ENCODE data around the gene TOPAZ1. TPM values are rescaled to one million over a fixed set of nuclear protein-coding genes. Genes with fewer than 3 reads are reported as not detected.

TOPAZ1 gene
- polyA plus RNA-seq, 2 of the 4 experiments (the other 2 are of a cell fraction): not detected

DNA sequence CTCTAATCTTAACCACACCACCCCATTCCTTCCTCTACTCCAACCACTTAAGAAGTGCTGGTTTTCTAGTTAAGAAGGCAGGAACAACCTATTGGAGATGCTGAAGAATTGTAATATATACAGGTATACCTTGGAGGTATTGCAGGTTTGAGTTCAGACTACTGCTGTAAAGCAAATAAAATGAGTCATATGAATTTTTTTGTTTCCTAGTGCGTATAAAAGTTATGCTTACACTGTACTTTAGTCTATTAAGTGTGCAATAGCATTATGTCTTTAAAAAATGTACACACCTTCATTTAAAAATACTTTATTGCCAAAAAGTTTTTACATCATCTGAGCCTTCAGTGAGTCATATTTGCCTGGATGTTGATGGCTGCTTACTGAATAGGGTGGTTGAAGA is 22.5 kb downstream of the TOPAZ1 start:
- H3K4me2 ChIP-seq: no peak overlapping the region
- no peak overlapping the region for H3K4me3 ChIP-seq
- FAIRE-seq (no peak), ATAC-seq (no peak), DNase-seq (ENCODE audit: low read depth in 1 of 2, low spot score in 1 of 2) (no peak)
- 0% methylated on average over 1 of the region's 1 CpG for WGBS (ENCODE audit: missing lambda C conversion rate)
- CTCF ChIA-PET: no interaction called here
- H3K4me1 ChIP-seq: no peaks in the 10 kb centered on the region
- POLR2A ChIA-PET: no interaction called here
- no peaks in the 10 kb centered on the region; the same call in 2 of the 3 replicates for H3K9me3 ChIP-seq
- no peak overlapping the region for H3K27ac ChIP-seq
- TF ChIP-seq RCOR1 (IDR thresholded peaks at IDR 0.05; ENCODE audit: low read depth, low read length) (no peak), USF2 (IDR thresholded peaks at IDR 0.05) (no peak), PBX3 (IDR thresholded peaks at IDR 0.05) (no peak), FOXS1 (CRISPR knock-in tag; IDR thresholded peaks at IDR 0.05) (no peak), CEBPB (IDR thresholded peaks at IDR 0.05) (no peak), MAFK (IDR thresholded peaks at IDR 0.05; ENCODE audit: partially characterized antibody) (no peak), NPAS2 (CRISPR knock-in tag; IDR thresholded peaks at IDR 0.05; ENCODE audit: borderline replicate concordance) (no peak)
- TF ChIP-seq, protein P1, sequence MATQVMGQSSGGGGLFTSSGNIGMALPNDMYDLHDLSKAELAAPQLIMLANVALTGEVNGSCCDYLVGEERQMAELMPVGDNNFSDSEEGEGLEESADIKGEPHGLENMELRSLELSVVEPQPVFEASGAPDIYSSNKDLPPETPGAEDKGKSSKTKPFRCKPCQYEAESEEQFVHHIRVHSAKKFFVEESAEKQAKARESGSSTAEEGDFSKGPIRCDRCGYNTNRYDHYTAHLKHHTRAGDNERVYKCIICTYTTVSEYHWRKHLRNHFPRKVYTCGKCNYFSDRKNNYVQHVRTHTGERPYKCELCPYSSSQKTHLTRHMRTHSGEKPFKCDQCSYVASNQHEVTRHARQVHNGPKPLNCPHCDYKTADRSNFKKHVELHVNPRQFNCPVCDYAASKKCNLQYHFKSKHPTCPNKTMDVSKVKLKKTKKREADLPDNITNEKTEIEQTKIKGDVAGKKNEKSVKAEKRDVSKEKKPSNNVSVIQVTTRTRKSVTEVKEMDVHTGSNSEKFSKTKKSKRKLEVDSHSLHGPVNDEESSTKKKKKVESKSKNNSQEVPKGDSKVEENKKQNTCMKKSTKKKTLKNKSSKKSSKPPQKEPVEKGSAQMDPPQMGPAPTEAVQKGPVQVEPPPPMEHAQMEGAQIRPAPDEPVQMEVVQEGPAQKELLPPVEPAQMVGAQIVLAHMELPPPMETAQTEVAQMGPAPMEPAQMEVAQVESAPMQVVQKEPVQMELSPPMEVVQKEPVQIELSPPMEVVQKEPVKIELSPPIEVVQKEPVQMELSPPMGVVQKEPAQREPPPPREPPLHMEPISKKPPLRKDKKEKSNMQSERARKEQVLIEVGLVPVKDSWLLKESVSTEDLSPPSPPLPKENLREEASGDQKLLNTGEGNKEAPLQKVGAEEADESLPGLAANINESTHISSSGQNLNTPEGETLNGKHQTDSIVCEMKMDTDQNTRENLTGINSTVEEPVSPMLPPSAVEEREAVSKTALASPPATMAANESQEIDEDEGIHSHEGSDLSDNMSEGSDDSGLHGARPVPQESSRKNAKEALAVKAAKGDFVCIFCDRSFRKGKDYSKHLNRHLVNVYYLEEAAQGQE (IDR thresholded peaks at IDR 0.05): no peak

DNA sequence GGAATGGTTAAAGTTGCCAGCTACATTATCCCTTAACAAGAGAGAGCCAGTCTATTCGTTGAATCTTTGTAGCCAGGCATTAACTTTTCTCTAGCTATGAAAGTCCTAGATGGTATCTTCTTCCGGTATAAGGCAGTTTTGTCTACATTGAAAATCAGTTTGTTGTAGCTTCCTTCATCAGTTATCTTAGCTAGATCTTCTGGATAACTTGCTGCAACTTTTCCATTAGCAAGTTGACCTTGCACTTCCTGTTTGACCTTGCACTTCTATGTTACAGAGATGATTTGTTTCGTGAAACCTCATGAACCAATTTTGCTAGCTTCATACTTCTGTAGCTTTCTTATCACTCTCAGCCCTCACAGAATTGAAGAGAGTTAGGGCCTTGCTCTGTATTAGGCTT is 24.1 kb downstream of the TOPAZ1 start:
- POLR2A ChIA-PET: no interaction called here
- CTCF ChIA-PET: no interaction called here
- FAIRE-seq (no peak), ATAC-seq (no peak), DNase-seq (ENCODE audit: low read depth in 1 of 2, low spot score in 1 of 2) (no peak)
- Histone ChIP-seq H3K4me1 (no peaks in the 10 kb centered on the region), H3K27ac (no peak overlapping the region), H3K4me3 (no peak overlapping the region), H3K9me3 (no peaks in the 10 kb centered on the region; the same call in 2 of the 3 replicates), H3K4me2 (no peak overlapping the region)
- no peak for TF ChIP-seq ZNF302 (CRISPR knock-in tag; IDR thresholded peaks at IDR 0.05)
- no peak for TF ChIP-seq JUNB (IDR thresholded peaks at IDR 0.05)
- no peak for TF ChIP-seq CBX8 (IDR thresholded peaks at IDR 0.05)
- 51% methylated on average over 3 of the region's 3 CpGs for WGBS (ENCODE audit: missing lambda C conversion rate)

- Histone ChIP-seq H3K4me3 (no peak overlapping the region), H3K4me2 (no peak overlapping the region), H3K4me1 (no peaks in the 10 kb centered on the region), H3K27ac (no peak overlapping the region), H3K9me3 (no peaks in the 10 kb centered on the region)
- ChIA-PET POLR2A (no interaction called here), CTCF (no interaction called here)
- TF ChIP-seq HOXB13 (CRISPR knock-in tag; IDR thresholded peaks at IDR 0.05; ENCODE audit: low read depth): no peak
- no peak for TF ChIP-seq SMC3 (IDR thresholded peaks at IDR 0.05)
- TF ChIP-seq RCOR1 (IDR thresholded peaks at IDR 0.05; ENCODE audit: low read depth, low read length): no peak
- TF ChIP-seq HES2 (IDR thresholded peaks at IDR 0.05): no peak
- no peak for TF ChIP-seq PHF8 (IDR thresholded peaks at IDR 0.05; ENCODE audit: borderline replicate concordance, low read depth)
- TF ChIP-seq CBX2 (IDR thresholded peaks at IDR 0.05; ENCODE audit: borderline replicate concordance, low read depth): no peak
- no peak for TF ChIP-seq RAD21 (conservative IDR thresholded peaks at IDR 0.05 in 1 of 2, IDR thresholded peaks at IDR 0.05 in 1 of 2)
- TF ChIP-seq, protein P2, sequence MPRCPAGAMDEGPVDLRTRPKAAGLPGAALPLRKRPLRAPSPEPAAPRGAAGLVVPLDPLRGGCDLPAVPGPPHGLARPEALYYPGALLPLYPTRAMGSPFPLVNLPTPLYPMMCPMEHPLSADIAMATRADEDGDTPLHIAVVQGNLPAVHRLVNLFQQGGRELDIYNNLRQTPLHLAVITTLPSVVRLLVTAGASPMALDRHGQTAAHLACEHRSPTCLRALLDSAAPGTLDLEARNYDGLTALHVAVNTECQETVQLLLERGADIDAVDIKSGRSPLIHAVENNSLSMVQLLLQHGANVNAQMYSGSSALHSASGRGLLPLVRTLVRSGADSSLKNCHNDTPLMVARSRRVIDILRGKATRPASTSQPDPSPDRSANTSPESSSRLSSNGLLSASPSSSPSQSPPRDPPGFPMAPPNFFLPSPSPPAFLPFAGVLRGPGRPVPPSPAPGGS (IDR thresholded peaks at IDR 0.05): no peak
- TF ChIP-seq HOXB5 (CRISPR knock-in tag; IDR thresholded peaks at IDR 0.05): no peak
- DNase-seq (ENCODE audit: low read depth in 1 of 2, low spot score in 1 of 2): no peak
- no peak for ATAC-seq
- WGBS (ENCODE audit: missing lambda C conversion rate): 3% methylated on average over 2 of the region's 2 CpGs
- no peak for FAIRE-seq
These were observed 30.5 kb downstream of the TOPAZ1 start for GRCh38 chr3:44272191-44272590.

Data from A549 (cell line).